B cell (primary cell): ENCODE results near the gene CLINT1. TPM values are rescaled to one million over a fixed set of nuclear protein-coding genes. Genes with fewer than 3 reads are reported as not detected.

Source experiments
- ATAC-seq: fragments of 200-7000 bp; cut with Tn5 transposase; one replicate; pipeline ENCODE4 v1.10.0; 2021; ENCODE audit warnings: low read depth, mild to moderate bottlenecking, moderate number of reproducible peaks, moderate library complexity
- CTCF ChIA-PET: fragments of 350-600 bp; sonication (Branson Sonifier 250); formaldehyde crosslinking; loops from one replicate; lab custom pipeline; 2021; ENCODE audit warnings: antibody characterized with exemption, inconsistent platforms; lab: Charles Lee
- POLR2A ChIA-PET: fragments of 350-600 bp; sonication (Branson Sonifier 250); formaldehyde crosslinking; loops from one replicate; lab custom pipeline; 2021; ENCODE audit warnings: antibody characterized with exemption; lab: Charles Lee
- DNase-seq: peaks from one replicate; pipeline ENCODE4 v3.0.0; 2013
- H2AFZ ChIP-seq: 2 replicates; pipeline ENCODE4 v1.6.1; 2012; ENCODE audit warnings: mild to moderate bottlenecking, low read depth, low read length; ENCODE audit not compliant: insufficient read depth, poor library complexity, severe bottlenecking
- H3K27ac ChIP-seq, 2 donors: 1 replicate in 1 of 2; 2 replicates in 1 of 2; pipeline ENCODE4 v1.5.1; 2012 to 2013; ENCODE audit warnings: low read length in 2 of 2, mild to moderate bottlenecking in 2 of 2, moderate library complexity in 1 of 2
- H3K27me3 ChIP-seq, 4 experiments: fragments of 200-600 bp in 1 of 4; sonication (generic) in 1 of 4; replicated peaks in 1 of 4; 1 replicate in 2 of 4; 2 replicates in 2 of 4; pipeline versions ENCODE4 v1.6.1 to v1.7.0; 2013 to 2016; ENCODE audit warnings: low read length in 3 of 4, mild to moderate bottlenecking in 2 of 4, mixed read lengths in 1 of 4, moderate library complexity in 1 of 4; ENCODE audit not compliant: insufficient read depth in 4 of 4, control insufficient read depth in 3 of 4; ENCODE audit errors: control extremely low read depth in 1 of 4
- H3K36me3 ChIP-seq, 2 experiments: replicated peaks in 1 of 2; 1 replicate in 1 of 2; 2 replicates in 1 of 2; pipeline versions ENCODE4 v1.6.1 to v1.7.1; 2013; ENCODE audit warnings: low read length in 1 of 2; ENCODE audit not compliant: insufficient read depth in 2 of 2, control insufficient read depth in 1 of 2; ENCODE audit errors: control extremely low read depth in 1 of 2, extremely low read depth in 1 of 2
- H3K4me1 ChIP-seq, 2 donors: fragments of 200-600 bp in 1 of 2; sonication (generic) in 1 of 2; 1 replicate in 1 of 2; 2 replicates in 1 of 2; pipeline versions ENCODE4 v1.5.1 to v1.6.1; 2013 to 2017; ENCODE audit warnings: low read length in 2 of 2; ENCODE audit not compliant: control insufficient read depth in 2 of 2, insufficient read depth in 2 of 2
- H3K4me2 ChIP-seq: replicated peaks from 2 replicates; pipeline ENCODE3; 2012; ENCODE audit warnings: mild to moderate bottlenecking, low read depth, low read length; ENCODE audit not compliant: poor library complexity, severe bottlenecking
- H3K4me3 ChIP-seq, 5 experiments: fragments of 200-600 bp in 1 of 5; sonication (generic) in 1 of 5; 1 replicate in 3 of 5; 2 replicates in 2 of 5; pipeline versions ENCODE4 v1.5.1 to v1.7.0; 2011 to 2016; ENCODE audit warnings: low read length in 4 of 5, mild to moderate bottlenecking in 4 of 5, low read depth in 2 of 5, control low read depth in 1 of 5, moderate library complexity in 1 of 5; ENCODE audit not compliant: insufficient read depth in 1 of 5; ENCODE audit errors: control extremely low read depth in 1 of 5, extremely low read depth in 1 of 5
- H3K79me2 ChIP-seq: fragments of 200-600 bp; sonication (generic); one replicate; pipeline ENCODE4 v1.6.0; 2016; ENCODE audit warnings: low read length; ENCODE audit not compliant: control insufficient read depth, insufficient read depth
- H3K9ac ChIP-seq: fragments of 200-600 bp; sonication (generic); 2 replicates; pipeline ENCODE4 v1.6.1; 2017; ENCODE audit warnings: mild to moderate bottlenecking, low read length, moderate library complexity
- H3K9me3 ChIP-seq, 3 donors: one replicate each; pipeline versions ENCODE4 v1.6.1 to v1.7.1; 2013; ENCODE audit warnings: low read length in 2 of 3; ENCODE audit not compliant: control insufficient read depth in 2 of 3, insufficient read depth in 1 of 3; ENCODE audit errors: control extremely low read depth in 1 of 3
- H4K20me1 ChIP-seq: 2 replicates; pipeline ENCODE4 v1.6.0; 2012; ENCODE audit warnings: mild to moderate bottlenecking, low read length; ENCODE audit not compliant: insufficient read depth, control insufficient read depth, poor library complexity, severe bottlenecking
- H3K27ac Mint-ChIP-seq: one replicate; pipeline ENCODE4 v1.8.0; 2021; ENCODE audit warnings: mixed read lengths
- H3K27me3 Mint-ChIP-seq: one replicate; pipeline ENCODE4 v1.8.0; 2021; ENCODE audit warnings: mixed read lengths
- H3K4me1 Mint-ChIP-seq: one replicate; pipeline ENCODE4 v1.8.0; 2021; ENCODE audit warnings: mixed read lengths
- H3K4me3 Mint-ChIP-seq: one replicate; pipeline ENCODE4 v1.8.0; 2021; ENCODE audit warnings: mixed read lengths
- H3K9me3 Mint-ChIP-seq: one replicate; pipeline ENCODE4 v1.8.0; 2022; ENCODE audit warnings: mixed read lengths; ENCODE audit not compliant: insufficient read depth
- EZH2 ChIP-seq: IDR thresholded peaks from 2 replicates; pipeline ENCODE4 v1.6.1; 2012; ENCODE audit warnings: borderline replicate concordance, low read depth, mild to moderate bottlenecking, moderate library complexity, low read length; ENCODE audit not compliant: insufficient read depth, poor library complexity, severe bottlenecking
- WGBS: methylation state at CpG from one replicate; pipeline ENCODE4 v1.1.5; 2013; ENCODE audit warnings: missing lambda C conversion rate; ENCODE audit not compliant: insufficient coverage; 5-methylcytosine and 5-hydroxymethylcytosine counted together
- intact Hi-C: fragments of 100-400 bp; cut with micrococcal nuclease; formaldehyde crosslinking; loops from one replicate; pipeline ENCODE4 v1.10.0; 2022
- polyA plus RNA-seq: library from polyadenylated mRNA; depleted of rRNA; stranded (reverse); fragments of >200 nt; gene quantifications from 2 replicates; pipeline ENCODE4 v1.2.3, GENCODE V29; 2012
- total RNA-seq, 2 donors: library from RNA; stranded (reverse); fragments of 120-200 nt in 1 of 2; gene quantifications; 1 replicate in 1 of 2; 2 replicates in 1 of 2; pipeline versions ENCODE4 v1.2.3 to v1.2.4, GENCODE V29; 2013 to 2022
- TF ChIP-seq, protein P1 (sequence below): fragments of 200-600 bp; IDR thresholded peaks from one replicate; pipeline ENCODE4 v1.8.0; 2022; ENCODE audit warnings: antibody characterized with exemption, mild to moderate bottlenecking

Gene CLINT1
- total and polyA plus RNA-seq, 2 donors (not counting 1 experiment from before 2014, with no cell fraction given) = 69.7 to 89.1 TPM

DNA sequence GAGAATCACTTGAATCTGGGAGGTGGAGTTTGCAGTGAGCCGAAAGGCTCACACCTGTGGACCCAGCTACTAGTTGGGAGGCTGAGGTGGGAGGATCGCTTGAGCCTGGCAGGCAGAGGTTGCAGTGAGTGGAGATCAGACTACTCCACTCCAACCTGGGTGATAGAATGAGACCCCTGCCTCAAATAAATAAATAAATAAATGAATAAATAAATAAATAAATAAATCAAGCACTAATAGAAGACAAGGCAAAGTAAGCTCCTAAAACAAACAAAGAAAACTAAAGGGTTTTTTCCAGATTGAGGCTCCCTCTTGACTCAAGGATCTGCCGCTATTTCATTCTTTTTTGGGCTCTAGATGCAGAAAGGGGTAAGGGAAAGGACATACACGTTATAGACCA is 34.7 kb upstream of the CLINT1 start:
- POLR2A ChIA-PET = no interaction called here
- DNase-seq (no peak), ATAC-seq (no peak)

GRCh38 chr5:157892974-157893373 is 34.0 kb upstream of the CLINT1 start:
- Histone ChIP-seq H3K27ac (no peak overlapping the region), H3K27me3 (no peaks in the 10 kb centered on the region), H2AFZ (no peak overlapping the region), H3K9ac (no peak overlapping the region), H3K79me2 (no peaks in the 10 kb centered on the region), H3K9me3 (no peaks in the 10 kb centered on the region), H3K36me3 (no peaks in the 10 kb centered on the region), H3K4me2 (no peak overlapping the region), H4K20me1 (no peaks in the 10 kb centered on the region), H3K4me1 (no peaks in the 10 kb centered on the region), H3K4me3 (no peak overlapping the region)
- Mint-ChIP-seq H3K4me3 (no peak overlapping the region), H3K27me3 (no peaks in the 10 kb centered on the region), H3K4me1 (no peaks in the 10 kb centered on the region), H3K27ac (no peak overlapping the region), H3K9me3 (no peaks in the 10 kb centered on the region)
- DNase-seq = no peak
- CTCF ChIA-PET = no interaction called here
- intact Hi-C loops = no loop called here
- no peak for ATAC-seq
- TF ChIP-seq, protein P1, sequence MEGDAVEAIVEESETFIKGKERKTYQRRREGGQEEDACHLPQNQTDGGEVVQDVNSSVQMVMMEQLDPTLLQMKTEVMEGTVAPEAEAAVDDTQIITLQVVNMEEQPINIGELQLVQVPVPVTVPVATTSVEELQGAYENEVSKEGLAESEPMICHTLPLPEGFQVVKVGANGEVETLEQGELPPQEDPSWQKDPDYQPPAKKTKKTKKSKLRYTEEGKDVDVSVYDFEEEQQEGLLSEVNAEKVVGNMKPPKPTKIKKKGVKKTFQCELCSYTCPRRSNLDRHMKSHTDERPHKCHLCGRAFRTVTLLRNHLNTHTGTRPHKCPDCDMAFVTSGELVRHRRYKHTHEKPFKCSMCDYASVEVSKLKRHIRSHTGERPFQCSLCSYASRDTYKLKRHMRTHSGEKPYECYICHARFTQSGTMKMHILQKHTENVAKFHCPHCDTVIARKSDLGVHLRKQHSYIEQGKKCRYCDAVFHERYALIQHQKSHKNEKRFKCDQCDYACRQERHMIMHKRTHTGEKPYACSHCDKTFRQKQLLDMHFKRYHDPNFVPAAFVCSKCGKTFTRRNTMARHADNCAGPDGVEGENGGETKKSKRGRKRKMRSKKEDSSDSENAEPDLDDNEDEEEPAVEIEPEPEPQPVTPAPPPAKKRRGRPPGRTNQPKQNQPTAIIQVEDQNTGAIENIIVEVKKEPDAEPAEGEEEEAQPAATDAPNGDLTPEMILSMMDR = no peak
- TF ChIP-seq EZH2 = no peak
- POLR2A ChIA-PET = no interaction called here
- no CpG with 5 or more reads among the region's 4 CpGs for WGBS

More for the DNA sequence above, 34.7 kb upstream of the CLINT1 start:
- WGBS = 90% methylated on average over 2 of the region's 4 CpGs
- H3K9me3 Mint-ChIP-seq = no peaks in the 10 kb centered on the region
- Histone ChIP-seq H3K4me2 (no peak overlapping the region), H3K4me3 (no peak overlapping the region), H4K20me1 (no peaks in the 10 kb centered on the region), H3K27me3 (no peaks in the 10 kb centered on the region), H3K27ac (no peak overlapping the region), H3K79me2 (no peaks in the 10 kb centered on the region), H2AFZ (no peak overlapping the region), H3K9ac (no peak overlapping the region), H3K36me3 (no peaks in the 10 kb centered on the region), H3K9me3 (no peaks in the 10 kb centered on the region), H3K4me1 (no peaks in the 10 kb centered on the region)
- H3K4me3 Mint-ChIP-seq = no peak overlapping the region
- TF ChIP-seq, protein P1 = no peak
- TF ChIP-seq EZH2 = no peak
- H3K4me1 Mint-ChIP-seq = no peaks in the 10 kb centered on the region
- H3K27ac Mint-ChIP-seq = no peak overlapping the region
- CTCF ChIA-PET = interaction anchor here (1.1 kb wide), 1 partner anchor 55 kb away, joined by 3 read pairs; no protein-coding TSS in a partner anchor
- H3K27me3 Mint-ChIP-seq = no peaks in the 10 kb centered on the region
- intact Hi-C loops = no loop called here
